ENCODE data around the gene TMEM132D.

GRCh38 chr12:129331356-129332085 lies 572.3 kb downstream of the TMEM132D start:
- TF ChIP-seq, protein P1, sequence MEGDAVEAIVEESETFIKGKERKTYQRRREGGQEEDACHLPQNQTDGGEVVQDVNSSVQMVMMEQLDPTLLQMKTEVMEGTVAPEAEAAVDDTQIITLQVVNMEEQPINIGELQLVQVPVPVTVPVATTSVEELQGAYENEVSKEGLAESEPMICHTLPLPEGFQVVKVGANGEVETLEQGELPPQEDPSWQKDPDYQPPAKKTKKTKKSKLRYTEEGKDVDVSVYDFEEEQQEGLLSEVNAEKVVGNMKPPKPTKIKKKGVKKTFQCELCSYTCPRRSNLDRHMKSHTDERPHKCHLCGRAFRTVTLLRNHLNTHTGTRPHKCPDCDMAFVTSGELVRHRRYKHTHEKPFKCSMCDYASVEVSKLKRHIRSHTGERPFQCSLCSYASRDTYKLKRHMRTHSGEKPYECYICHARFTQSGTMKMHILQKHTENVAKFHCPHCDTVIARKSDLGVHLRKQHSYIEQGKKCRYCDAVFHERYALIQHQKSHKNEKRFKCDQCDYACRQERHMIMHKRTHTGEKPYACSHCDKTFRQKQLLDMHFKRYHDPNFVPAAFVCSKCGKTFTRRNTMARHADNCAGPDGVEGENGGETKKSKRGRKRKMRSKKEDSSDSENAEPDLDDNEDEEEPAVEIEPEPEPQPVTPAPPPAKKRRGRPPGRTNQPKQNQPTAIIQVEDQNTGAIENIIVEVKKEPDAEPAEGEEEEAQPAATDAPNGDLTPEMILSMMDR (IDR thresholded peaks at IDR 0.05): no peak
- no peak for TF ChIP-seq POLR2AphosphoS5 (IDR thresholded peaks at IDR 0.05; ENCODE audit: insufficient read depth in 1 of 2, low read depth in 1 of 2)

Measured in vagina (tissue), 2 donors.